Measurements from ENCODE around the gene MTRF1L.

The MTRF1L gene, protein sequence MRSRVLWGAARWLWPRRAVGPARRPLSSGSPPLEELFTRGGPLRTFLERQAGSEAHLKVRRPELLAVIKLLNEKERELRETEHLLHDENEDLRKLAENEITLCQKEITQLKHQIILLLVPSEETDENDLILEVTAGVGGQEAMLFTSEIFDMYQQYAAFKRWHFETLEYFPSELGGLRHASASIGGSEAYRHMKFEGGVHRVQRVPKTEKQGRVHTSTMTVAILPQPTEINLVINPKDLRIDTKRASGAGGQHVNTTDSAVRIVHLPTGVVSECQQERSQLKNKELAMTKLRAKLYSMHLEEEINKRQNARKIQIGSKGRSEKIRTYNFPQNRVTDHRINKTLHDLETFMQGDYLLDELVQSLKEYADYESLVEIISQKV

GRCh38 chr6:153002613-153003365, at the start of gene MTRF1L:
Gene MTRF1L (minus strand): TSS chr6:153002709. CDS start chr6:153002685, 24 bp downstream.
- TF ChIP-seq CTCF (IDR thresholded peaks at IDR 0.05; ENCODE audit: insufficient read depth, low read depth, low read length, missing control alignments): no peak
- H3K4me3 ChIP-seq (ENCODE audit: low read length): peak within 1 kb of the TSS; percentile 96

DNA sequence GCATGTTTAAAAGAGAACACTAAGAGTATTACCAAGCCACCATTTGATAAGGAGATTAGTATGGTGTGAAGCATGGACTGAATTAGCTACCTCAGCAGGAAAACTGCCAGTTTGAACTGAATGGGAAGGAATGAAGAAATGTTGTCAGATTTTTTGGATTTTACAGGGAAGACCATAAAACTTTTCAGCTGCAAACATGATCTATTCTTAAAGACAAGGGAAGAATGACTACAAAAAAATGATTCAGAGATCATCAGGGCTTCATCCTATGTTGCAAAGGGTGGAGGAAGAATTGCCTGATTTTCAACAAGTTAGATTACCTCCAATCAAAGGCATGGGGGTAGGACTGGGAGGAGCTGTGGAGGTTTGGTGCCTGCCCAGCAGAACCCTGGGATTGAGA, 49.3 kb upstream of the MTRF1L start:
- TF ChIP-seq CTCF (IDR thresholded peaks at IDR 0.05; ENCODE audit: insufficient read depth, low read depth, low read length, missing control alignments): no peak
- H3K4me3 ChIP-seq (ENCODE audit: low read length): no peak overlapping the region
- DNase-seq (ENCODE audit: low read depth): no peak

More at GRCh38 chr6:153002613-153003365, at the start of gene MTRF1L:
- DNase-seq (ENCODE audit: low read depth): peak; percentile 95

- TF ChIP-seq CTCF (IDR thresholded peaks at IDR 0.05; ENCODE audit: insufficient read depth, low read depth, low read length, missing control alignments): no peak
- no peak overlapping the region for H3K4me3 ChIP-seq (ENCODE audit: low read length)
- peak; percentile 89 for DNase-seq (ENCODE audit: low read depth)
Observed at GRCh38 chr6:153048631-153049030, 46.1 kb upstream of the MTRF1L start.

GRCh38 chr6:153047386-153047785, 44.9 kb upstream of the MTRF1L start:
- no peak for DNase-seq (ENCODE audit: low read depth)
- H3K4me3 ChIP-seq (ENCODE audit: low read length): no peak overlapping the region
- no peak for TF ChIP-seq CTCF (IDR thresholded peaks at IDR 0.05; ENCODE audit: insufficient read depth, low read depth, low read length, missing control alignments)

DNA sequence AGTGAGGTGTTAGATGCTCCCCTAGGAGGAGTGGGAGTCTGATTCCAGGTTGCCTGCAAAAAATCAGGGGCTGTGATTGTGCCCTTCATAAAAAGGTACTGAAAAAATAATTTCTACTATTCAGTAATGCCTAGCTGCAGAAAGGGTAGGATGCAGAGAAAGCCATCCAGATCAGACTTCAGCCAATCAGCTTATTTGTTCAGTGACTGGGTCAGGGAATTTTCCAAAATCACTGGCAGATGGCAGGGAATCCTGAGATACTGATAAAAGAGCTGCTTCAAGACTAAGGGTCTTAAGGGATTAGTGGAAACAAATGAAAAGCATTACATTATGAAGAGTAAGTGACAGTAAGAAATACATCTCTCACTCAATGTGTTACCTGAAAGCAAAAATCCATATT, 42.8 kb upstream of the MTRF1L start:
- H3K4me3 ChIP-seq (ENCODE audit: low read length): no peak overlapping the region
- TF ChIP-seq CTCF (IDR thresholded peaks at IDR 0.05; ENCODE audit: insufficient read depth, low read depth, low read length, missing control alignments): no peak
- no peak for DNase-seq (ENCODE audit: low read depth)

DNA sequence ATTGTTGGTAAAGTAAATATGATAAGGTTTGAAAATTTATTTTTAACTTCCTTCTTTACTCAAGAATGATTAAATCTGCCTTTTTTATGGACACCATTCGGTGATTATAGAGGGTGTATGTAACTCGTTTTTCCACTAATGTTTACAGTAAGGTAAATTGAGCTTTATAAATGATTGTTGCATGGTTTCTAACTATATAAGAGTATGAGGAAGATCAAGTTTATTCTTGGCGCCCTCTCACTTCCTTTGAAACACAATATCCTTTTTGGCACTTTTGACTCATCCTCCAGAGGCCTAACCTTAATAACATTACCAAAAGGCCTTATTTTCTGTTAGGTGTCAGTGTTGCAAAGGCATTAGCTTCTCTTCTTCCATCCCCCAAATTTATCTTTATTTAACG, 41.8 kb upstream of the MTRF1L start:
- no peak overlapping the region for H3K4me3 ChIP-seq (ENCODE audit: low read length)
- TF ChIP-seq CTCF (IDR thresholded peaks at IDR 0.05; ENCODE audit: insufficient read depth, low read depth, low read length, missing control alignments): no peak
- peak; percentile 22 for DNase-seq (ENCODE audit: low read depth)
